Hepatic stellate cell (primary cell): ENCODE results near the gene FOXD1.
"Not testable (repeated sequence)": the region's sequence is repeated elsewhere in the genome, so short reads cannot be mapped to it uniquely, and the experiment has no call there.

ENCODE experiments used
- DNase-seq: peaks from one replicate; pipeline ENCODE4 v3.0.0; 2011; ENCODE audit warnings: low spot score

FOXD1 gene

DNA sequence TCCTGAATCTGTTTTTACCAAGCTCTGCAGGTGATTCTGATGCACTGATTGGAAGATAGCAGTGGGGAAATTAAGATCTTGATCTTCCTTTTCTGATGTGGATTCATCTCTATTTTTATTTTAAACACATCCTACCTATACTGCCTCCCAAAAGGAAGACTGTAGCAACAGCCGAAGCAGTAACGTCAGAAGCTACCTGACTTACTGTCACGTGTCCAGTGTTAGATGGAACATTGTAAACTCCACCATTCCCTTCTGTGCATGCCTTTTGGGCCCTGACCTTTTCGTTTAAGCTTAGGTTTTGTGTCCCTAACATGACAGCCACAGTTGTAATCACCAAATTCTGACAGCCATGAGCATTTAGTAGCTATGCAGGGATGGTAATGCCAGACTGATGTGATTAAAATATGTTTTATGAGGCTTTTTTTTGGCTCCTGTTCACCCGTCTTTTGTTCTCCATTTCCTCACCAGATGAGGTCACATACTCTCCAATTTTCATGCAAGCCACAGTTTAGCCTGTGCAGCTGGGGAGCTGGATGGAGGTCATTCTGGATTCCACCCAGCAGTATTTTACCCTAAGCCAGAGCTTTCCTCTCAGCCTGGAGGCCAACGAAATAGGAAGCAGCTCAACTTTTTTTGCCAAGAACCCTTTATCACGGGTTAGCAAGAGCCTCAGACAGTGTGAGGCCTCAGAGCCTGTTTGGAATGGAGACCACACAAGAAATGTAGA, 15.6 kb upstream of the FOXD1 start:
- DNase-seq, result no peak

DNA sequence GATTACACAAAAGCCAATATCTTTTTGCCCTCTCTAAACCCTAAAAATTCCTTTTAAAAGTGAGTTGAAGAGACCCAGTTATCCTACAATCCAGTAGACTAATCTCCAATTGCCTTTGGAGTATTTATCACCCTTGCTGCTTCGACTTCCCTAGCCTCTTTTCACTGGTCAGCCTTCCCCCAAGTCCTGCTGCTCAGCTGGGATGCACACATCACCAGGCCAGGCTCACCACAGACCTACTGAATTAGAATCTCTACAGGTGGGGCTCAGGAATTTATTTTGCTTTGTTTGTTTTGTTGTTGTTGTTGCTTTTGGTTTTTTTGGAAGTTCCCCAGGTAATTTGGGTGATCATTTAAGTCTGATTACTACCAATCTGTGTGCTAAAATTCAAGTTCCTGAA, 11.6 kb upstream of the FOXD1 start:
- DNase-seq, result no peak

DNA sequence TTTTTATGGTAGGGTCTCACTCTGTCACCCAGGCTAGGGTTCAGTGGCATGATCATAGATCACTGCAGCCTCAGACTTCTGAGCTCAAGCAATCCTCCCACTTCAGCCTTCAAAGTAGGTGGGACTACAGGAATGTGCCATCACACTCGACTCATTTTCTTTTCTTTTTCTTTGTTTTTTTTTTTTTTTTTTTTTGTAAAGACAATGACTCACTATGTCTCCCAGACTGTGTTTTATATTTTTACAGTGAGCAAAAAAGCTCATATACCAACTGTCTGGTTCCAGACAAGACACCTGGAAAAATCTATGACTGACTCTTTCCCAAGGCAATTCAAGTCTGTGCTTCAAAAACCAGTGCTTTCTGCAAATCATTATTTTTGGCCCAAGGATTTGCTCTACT, 10.8 kb upstream of the FOXD1 start:
- no peak for DNase-seq

DNA sequence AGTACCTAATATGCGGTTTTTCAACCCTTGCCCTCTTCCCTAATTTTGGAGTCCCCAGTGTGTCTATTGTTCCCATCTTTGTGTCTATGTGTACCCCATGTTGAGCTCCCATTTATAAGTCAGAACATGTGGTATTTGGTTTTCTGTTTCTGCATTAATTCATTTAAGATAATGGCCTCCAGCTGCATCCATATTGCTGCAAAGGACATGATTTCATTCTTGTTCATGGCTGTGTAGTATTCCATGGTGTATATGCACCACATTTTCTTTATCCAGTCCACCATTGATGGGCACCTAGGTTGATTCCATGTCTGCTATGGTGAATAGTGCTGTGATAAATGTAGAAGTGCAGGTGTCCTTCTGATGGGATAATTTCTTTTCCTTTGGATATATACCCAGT, 7.9 kb upstream of the FOXD1 start:
- DNase-seq, result not testable (repeated sequence)

DNA sequence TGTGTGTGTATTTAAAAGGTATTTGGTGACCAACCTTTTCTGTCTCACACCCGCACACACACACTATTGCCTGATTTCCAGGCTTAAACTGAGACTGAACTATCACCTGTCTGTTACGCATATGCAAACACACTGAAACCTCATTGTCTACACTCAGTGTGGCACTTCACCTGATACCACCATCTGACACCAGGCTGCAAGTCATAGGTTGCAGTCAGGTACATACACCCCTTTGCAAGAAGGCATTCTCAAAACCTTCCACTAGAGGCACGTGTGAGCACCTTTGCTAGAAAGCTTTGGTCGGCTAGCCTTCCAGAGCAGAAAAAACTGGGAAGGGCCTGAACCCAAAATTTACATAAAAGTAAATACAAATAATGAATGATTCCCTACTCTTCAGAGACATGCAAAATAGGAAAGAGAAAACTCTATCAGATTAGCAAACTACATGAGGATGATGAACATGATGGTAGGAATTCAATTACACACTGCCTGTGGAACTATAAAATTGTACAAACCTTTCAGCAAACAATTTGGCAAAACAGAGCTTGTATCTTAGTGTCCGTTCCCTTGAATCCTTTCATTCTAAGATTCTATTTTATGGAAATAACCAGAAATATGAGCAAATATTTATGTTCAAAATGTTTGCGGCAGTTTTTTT, 5.9 kb upstream of the FOXD1 start:
- no peak for DNase-seq

DNA sequence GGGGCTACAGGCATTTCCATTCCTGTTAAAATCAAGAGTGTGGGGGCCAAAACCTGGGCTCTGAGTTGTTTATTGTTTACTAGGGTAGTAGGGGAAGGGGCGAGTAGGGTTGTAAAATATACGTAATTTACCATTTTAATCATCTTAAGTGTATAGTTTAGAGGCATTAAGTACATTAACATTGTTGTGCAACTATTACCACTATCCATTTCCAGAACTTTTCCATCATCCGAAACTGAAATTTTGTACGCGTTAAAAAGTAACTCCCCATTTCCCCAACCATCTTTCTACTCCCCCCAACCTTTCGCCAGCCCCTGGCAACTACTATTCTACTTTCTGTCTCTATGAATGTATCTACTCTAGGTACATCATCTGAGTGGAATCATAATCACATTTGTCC, 3.6 kb upstream of the FOXD1 start:
- DNase-seq, result no peak

DNA sequence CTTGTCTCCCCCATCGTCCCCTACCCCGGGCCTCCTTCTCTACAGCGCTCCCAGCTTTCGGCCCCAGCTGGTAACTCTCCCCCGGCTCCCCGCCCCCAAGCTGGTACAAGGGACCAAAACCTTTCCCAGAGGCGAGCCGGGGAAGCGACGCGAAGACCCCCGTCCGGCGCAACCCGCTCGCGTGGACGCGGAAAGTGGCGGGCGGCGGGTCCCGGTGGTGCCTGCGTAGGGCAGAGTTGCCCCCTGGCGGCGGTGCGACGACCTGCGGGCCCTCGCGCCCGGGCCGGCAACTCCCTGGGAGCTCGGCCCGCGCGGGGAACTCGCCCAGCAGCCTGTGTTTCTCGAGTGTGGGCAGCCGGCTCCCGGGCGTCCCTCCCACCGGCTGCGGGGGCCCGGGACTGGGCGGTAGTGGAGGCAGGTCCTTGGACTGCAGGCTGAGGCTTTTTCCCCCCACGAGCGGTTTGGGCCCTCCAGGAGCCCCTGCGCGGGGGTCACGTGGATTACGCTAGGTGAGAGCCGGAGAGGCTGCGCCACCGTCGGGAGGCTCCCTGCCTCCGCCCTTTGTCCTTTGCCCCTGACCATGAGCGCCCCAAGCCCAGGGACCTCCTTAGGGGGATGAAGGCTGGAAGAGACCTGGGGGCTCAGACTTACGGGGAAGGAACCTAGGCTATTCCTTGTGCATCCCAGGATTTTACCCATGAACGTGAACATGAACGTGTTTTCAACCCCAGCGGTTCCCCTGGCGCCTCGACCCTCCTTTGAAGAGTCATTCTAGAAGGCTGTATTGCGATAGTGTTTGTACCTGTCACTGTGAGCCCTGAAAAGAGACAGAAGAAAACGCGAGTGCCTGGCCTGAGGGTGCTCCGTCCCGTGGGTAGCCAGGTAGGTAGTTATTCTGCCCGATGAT, 2.9 kb upstream of the FOXD1 start:
- no peak for DNase-seq

DNA sequence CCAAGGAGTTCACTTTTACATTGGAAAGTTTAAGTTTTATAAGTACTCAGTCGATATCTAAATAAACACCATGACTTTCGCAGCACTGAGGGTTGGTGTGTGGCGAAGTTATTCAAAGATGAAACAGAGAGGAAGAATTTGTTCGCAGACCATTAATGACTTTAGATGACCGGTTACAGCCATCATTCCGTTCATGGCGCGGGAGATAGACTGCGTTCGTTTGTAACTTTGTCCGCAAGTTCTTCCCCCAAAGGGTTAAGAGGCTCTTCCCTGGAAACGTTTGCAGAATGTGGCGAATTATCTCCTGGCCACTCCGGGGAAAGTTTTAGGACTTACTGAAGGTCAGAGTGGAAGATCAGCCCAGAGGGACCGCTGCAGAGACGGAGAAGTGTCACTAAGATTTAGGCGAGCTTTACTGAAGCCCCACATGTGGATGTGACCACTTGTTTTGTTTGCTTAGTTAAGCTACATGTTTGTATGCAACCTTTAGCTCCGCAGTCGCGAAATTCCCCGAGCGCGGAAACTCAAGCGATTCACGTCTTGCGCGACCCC, 2.2 kb upstream of the FOXD1 start:
- no peak for DNase-seq

DNA sequence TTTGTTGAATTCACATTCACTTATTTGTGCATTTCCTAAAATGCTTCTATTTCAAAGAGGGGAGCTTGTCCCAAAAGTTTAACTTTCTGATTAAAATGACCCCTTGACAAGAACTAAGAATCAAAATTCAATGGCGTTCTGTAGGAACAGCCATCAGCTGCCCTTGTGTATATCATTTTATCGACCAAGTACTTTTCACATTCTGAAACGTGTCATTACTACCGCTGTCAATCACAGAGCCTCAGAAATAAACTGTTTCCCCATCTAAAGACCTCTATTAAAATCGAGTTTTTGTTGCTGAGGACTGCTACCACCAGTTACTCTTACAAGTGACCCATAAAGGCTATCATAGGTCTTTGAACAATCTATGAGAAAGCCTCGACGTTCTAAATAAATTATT, 1.6 kb upstream of the FOXD1 start:
- no peak for DNase-seq

DNA sequence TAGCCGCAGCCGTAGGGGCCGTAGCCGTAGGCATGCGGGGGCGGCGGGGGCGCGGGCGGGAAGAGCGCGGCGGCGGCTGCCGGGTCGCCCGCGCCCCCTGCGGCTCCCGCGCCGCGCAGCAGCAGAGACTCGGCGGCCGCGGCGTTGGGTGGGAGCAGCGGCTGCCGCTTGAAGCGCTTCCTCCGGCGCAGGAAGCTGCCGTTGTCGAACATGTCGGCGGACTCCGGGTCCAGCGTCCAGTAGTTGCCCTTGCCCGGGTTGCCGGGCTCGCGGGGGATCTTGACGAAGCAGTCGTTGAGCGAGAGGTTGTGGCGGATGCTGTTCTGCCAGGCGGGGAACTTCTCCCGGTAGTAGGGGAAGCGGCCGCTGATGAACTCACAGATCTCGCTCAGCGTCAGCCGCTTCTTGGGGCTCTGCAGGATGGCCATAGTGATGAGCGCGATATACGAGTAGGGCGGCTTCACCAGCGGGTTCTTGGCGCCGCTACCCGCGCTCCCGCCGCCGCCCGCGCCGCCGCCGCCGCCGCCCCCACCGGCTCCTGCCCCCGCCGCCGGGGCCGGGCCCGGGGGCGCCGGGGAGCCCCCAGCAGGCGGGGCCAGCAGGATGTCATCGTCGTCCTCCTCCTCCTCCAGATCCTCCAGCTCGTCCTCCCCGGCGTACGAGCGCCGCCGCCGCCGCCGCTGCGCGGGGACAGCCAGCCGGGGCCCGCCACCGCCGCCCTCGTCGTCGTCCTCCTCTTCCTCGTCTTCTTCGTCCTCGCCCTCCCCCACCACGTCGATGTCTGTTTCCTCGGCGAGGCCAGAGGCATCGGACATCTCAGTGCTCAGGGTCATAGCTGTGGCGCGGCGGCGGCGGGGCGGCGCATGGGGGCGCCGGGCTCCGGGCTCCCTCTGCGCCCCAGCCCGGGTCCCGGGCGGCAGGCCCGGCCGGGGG, 781 bp downstream of the FOXD1 start:
- no peak for DNase-seq

DNA sequence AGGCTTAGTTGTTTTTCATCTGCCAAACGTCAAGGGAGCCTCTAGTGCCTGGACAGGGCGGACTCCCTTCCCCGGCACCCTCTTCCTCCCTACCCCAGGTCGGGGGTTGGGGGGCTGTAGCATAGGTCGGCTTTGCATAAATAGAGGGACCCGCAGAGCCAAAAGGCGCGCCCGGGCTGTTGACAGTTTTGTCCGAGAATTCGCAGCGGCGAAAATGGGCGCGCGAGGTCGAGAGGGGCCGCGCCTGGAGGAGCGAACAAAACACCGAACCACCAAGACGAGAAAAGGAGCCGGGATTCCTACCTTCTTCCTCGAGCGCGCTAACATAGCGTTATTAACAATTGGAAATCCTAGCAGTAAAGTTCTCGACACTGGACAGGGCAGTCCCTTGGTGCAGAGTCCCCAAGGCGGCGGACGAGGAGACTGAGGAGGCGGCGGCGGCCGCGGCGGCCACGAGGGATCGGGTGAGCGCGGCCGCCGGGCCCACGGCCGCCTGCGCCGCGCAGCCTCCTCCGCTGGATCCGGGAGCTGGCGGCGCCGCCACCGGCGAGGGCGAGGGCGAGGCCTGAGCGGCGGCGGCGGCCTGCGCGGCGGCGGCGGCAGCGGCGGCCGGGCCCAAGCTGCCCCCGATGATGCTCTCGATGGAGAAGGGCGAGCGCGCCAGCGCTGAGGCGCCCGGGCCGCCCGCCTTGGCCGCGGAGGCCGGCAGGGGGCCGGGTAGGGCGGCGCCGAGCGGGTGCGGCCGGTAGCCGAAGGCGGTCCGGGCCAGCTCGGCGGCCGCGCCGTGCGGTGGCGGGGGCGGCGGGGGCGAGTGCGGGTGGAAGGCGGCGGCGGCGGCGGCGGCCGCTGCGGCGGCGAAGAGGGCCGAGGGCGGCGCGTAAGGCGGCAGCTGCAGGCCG, 1.7 kb downstream of the FOXD1 start:
- no peak for DNase-seq

DNA sequence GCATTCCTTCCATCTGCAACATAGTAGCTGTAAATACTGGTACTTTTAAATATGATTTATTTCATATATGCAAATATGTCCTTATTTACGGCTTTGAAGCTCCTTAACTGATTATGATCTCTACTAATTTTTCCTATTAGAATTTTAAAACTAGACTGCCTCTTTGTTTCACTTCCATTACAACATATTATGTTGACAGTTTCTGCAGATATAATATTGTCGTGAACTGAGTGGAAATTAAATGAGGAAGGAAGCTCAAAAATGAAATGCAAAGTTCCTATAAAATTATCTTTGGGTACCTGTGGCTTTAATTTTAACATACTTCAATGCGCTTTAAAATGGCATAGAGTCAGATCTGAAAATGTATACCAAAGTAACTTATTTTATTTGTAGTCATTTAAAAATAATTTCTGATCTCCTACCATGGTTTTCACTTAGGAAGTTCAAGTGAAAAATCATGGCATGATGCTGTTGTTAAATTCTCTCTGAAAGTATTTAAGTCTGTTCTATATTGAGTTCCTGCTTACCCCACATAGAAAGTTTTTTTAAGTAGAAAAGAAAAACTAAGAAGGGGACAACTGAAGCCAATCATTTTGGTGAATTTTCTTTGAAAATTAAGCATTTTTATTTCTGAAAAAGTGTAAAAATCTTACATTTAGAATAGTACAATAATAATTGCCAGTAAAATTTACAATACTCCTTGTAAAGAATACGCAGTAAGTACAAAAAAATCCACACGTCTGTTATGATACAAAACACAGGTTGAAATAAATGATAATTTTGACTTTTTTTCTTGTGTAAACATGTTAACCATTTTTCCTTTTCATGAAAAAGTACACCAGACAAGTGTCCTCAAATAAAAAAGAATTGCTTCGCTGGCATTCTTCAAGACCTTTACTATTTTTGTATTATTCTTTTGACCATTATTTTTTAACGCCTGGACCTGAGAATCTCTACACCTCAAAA, 2.6 kb downstream of the FOXD1 start:
- no peak for DNase-seq

DNA sequence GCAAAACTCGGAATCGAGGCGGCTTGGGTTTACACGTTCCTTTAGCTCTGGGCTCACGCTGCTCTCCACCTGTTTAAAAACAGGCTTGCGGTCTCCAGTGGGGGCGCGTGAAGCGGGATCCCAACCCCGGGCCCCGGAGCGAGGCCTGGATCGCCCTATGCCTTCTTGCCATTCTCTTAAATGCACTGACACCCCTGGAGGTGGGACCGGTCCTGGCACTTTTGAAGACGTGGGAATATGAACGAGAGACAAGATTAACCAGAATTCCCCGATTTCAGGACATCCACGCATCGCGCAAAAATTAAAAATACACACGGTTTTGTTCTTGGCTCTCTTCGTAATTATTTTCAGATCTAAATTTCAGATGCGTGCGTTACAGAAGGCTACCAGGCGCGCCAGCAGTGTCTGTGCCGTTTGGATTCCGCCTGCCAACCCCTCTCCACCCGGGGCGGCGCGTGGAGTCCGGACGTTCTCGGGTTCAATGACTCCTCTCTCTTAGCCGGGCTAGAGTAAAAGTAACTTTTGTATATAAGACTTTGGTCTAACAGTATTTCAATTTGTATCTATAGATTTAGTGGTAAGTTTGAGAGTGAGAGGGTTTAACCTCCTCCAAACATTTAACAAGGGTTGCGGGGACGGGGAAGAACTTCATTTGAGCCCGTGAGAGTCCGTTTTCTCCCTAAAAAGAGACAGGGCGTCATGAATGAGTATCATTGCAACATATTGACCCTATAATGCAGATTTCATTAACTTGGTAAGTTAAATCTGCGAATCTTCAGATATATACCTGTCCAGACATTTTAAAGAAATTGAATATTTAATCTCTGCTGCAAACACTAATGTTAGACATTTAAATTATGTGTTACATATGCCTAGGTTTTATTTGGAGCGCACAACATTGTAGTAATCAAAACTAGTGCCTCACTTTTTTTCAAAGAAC, 3.8 kb downstream of the FOXD1 start:
- no peak for DNase-seq

DNA sequence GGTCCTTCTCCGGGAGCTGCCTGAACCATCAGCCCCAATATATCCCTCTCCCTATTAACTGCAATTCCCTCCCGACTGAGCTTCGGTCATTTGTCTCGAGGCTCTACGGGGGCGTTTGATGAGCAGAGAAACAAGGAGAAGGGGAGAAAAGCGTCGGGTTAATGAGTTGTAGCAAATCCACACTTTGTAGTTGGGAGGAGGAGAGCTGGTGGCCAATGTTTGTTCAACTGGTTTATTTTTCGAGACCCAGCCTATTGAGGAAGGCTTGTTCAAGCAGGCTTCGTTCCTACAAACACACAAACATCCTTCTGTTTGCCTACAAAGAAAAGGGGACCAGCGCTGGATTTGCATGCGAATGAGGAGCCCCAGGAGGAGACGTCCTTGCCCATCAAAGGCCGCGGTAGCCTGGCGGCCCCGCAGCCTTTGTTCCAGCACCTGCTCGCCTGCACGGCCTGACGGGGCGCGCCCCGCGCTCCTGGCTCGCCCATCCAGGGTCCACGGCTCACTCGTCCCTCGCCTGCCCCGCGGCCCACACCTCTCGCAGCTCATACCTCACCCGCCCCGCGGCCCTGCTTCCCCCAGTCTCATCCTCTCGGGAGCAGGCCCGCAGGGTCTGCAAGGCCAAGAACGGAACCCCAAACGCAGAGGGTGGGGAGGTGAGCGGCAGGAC, 4.6 kb downstream of the FOXD1 start:
- no peak for DNase-seq

DNA sequence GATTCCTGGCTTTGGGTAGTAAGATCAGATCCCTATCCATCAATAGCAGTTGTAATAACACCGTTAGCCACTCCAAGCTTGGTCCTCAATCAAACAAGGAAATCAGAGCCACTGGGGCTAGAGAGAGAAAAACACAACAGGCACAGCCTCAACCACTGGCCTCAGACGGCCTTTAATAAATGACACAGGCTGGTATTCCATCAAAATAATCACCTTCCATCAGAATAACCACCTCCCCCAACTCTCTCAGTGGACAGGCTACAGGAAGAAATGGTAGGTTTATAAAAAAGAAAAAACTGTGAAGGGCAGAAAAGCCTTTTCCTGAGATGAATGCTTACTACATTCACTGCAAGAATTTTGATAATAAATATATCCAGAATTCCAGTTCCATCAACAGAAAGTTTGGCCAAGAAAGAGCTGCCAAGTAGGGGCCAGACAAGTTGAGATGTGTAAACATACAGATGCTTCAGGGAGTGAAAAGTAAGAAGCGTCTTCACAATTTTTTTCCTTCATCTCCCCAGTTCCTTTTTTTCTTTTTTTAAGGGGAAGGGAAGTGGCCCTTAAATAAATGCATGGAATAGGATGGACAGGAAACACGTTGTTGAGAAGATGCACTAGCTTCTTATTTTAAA, 5.5 kb downstream of the FOXD1 start:
- no peak for DNase-seq

DNA sequence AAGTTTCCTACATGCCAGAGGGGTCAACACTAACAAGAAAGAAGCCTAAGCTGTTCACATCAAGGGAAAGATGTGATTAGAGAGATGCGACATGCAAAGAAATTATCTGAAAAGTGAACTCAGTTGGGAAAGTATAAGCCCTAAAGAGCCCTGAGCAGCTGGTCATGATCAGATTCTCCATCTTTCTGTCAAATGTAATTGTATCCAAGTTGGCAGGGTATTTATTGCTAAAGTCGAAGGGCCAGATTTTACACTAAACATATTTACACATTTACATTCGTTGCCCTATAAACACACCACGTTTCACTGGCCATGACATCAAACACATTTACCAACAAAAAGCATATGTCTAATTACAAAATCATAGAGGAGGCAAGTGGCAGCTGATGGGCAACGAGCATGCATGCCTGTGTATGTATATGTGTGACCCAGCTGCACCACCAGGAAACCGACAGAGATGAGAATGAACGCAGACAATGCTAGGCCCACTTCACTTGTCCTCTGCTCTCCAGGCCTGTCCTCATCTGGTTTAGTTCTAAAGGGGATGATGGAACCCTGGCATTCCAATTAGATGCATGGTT, 6.3 kb downstream of the FOXD1 start:
- no peak for DNase-seq

DNA sequence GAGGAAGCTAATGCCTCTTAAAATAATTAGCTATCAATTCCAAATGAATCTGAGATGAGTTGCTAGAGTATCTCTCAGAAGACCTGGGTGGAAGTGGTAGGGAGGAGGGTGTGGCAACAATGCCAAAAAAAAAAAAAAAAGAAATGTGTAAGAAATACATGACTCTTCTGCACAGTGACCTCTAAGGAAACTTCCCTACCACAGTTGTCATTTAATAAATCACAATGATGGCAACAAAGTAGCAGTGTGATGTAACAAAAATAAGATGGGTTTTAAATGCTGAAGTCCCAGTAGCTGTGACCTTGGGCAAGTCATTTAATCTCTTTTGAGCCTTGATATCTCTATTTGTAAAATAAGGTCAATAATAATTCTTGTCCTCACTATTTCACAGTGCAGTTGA, 7.2 kb downstream of the FOXD1 start:
- DNase-seq, result no peak
